Measurements from ENCODE around the gene ANKZF1.

DNA sequence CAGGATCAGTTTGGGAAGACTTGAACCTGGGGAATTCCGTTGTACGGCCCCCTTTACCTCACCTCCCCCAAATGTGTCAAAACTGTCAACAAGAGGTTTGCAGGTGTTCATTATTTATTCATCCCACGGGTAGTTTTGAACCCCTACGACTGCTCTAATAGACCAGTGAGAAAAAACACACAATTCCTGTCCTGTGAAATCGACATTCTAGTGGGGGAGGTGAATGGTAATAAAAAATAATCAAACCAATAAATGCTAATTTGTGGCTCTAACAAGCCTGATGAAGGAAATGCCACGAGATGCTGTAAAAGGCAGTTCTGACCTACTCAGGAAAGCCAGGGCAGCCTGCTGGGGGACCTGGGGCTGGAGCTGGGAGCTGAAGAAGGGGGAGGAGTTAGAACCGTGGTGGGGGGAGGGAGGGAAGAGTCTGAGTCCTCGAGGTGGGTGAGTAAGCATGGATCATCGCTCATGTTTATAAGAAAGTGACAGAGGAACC is 49.1 kb downstream of the ANKZF1 start:
- TF ChIP-seq, protein P1, sequence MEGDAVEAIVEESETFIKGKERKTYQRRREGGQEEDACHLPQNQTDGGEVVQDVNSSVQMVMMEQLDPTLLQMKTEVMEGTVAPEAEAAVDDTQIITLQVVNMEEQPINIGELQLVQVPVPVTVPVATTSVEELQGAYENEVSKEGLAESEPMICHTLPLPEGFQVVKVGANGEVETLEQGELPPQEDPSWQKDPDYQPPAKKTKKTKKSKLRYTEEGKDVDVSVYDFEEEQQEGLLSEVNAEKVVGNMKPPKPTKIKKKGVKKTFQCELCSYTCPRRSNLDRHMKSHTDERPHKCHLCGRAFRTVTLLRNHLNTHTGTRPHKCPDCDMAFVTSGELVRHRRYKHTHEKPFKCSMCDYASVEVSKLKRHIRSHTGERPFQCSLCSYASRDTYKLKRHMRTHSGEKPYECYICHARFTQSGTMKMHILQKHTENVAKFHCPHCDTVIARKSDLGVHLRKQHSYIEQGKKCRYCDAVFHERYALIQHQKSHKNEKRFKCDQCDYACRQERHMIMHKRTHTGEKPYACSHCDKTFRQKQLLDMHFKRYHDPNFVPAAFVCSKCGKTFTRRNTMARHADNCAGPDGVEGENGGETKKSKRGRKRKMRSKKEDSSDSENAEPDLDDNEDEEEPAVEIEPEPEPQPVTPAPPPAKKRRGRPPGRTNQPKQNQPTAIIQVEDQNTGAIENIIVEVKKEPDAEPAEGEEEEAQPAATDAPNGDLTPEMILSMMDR (IDR thresholded peaks at IDR 0.05; ENCODE audit: borderline replicate concordance, extremely low read depth, low read length, poor library complexity, severe bottlenecking): no peak
- no peak for TF ChIP-seq EZH2 (IDR thresholded peaks at IDR 0.05; ENCODE audit: borderline replicate concordance, low read depth, low read length, severe bottlenecking)

All from DND-41 (cell line).